Upper lobe of left lung (tissue), 4 donors: Measurements from ENCODE around the gene WAPL.
"Not testable (repeated sequence)": the region's sequence is repeated elsewhere in the genome, so short reads cannot be mapped to it uniquely, and the experiment has no call there.

ENCODE experiments used
- EP300 ChIP-seq, 4 donors: sonication (generic); formaldehyde crosslinking; IDR thresholded peaks; one replicate each; pipeline ENCODE4 v1.5.1; 2017; ENCODE audit warnings: antibody characterized with exemption in 4 of 4, control low read depth in 2 of 4
- TF ChIP-seq, protein P1 (sequence below), 6 experiments: fragments of 450-650 bp in 4 of 6; fragments of 200-600 bp in 2 of 6; sonication (generic) in 2 of 6; IDR thresholded peaks; one replicate each; pipeline ENCODE4 v1.5.1; 2016 to 2019; ENCODE audit warnings: antibody characterized with exemption in 6 of 6

DNA sequence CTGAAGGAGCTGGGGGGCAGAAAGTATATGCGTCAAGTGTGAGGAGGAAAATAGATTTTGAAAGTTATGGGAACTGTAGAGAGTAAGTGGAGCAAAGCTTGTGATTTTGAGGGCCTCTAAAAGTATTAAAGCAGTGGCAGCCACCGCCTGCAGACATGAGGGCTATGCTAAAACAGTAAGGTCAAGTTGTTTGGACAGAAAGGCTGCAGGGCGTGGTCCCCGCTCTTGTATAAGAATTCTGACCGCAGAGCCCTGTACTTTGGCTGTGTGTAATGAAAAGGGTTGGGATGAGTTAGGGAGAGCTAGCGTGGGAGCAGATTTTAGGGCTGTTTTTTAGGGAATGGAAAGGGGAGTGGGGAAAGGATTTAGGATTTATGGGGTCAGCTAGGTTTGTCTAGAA, 41.7 kb upstream of the WAPL start:
- TF ChIP-seq, protein P1, sequence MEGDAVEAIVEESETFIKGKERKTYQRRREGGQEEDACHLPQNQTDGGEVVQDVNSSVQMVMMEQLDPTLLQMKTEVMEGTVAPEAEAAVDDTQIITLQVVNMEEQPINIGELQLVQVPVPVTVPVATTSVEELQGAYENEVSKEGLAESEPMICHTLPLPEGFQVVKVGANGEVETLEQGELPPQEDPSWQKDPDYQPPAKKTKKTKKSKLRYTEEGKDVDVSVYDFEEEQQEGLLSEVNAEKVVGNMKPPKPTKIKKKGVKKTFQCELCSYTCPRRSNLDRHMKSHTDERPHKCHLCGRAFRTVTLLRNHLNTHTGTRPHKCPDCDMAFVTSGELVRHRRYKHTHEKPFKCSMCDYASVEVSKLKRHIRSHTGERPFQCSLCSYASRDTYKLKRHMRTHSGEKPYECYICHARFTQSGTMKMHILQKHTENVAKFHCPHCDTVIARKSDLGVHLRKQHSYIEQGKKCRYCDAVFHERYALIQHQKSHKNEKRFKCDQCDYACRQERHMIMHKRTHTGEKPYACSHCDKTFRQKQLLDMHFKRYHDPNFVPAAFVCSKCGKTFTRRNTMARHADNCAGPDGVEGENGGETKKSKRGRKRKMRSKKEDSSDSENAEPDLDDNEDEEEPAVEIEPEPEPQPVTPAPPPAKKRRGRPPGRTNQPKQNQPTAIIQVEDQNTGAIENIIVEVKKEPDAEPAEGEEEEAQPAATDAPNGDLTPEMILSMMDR (IDR thresholded peaks at IDR 0.05) = not testable (repeated sequence)
- TF ChIP-seq EP300 (IDR thresholded peaks at IDR 0.05) = not testable (repeated sequence)
